ENCODE measurements around the gene STX16. TPM values are rescaled to one million over a fixed set of nuclear protein-coding genes. Genes with fewer than 3 reads are reported as not detected.

STX16 gene
- total and polyA plus RNA-seq, 9 of the 15 experiments (the other 6 are each of a cell fraction or from before 2014, with no cell fraction given) = 4.4 to 43.5 (median 14.7) TPM

- TF ChIP-seq C11orf30 (IDR thresholded peaks at IDR 0.05; ENCODE audit: low read depth) = peak; percentile 99
- no peak for TF ChIP-seq DLX4 (CRISPR knock-in tag; IDR thresholded peaks at IDR 0.05)
- TF ChIP-seq HDAC3 (IDR thresholded peaks at IDR 0.05; ENCODE audit: borderline replicate concordance, partially characterized antibody) = peak; percentile 67
- TF ChIP-seq GTF2A2 (tag; IDR thresholded peaks at IDR 0.05) = peak; percentile 52; the same call in 1 of the 2 replicates
- 0 out of 2 replicates have a peak, but pooled peaks have one; percentile 12 for TF ChIP-seq SMARCA5 (IDR thresholded peaks at IDR 0.05)
- no peak for TF ChIP-seq MAFF (IDR thresholded peaks at IDR 0.05; ENCODE audit: low read length)
- TF ChIP-seq ZNF511 (CRISPR knock-in tag; IDR thresholded peaks at IDR 0.05) = peak; percentile 81; the same call in 1 of the 2 replicates
- TF ChIP-seq ID3 (CRISPR knock-in tag; IDR thresholded peaks at IDR 0.05) = no peak
- peak; percentile 93 for TF ChIP-seq ID3 (tag; IDR thresholded peaks at IDR 0.05)
- peak; percentile 99 for TF ChIP-seq ZEB2 (IDR thresholded peaks at IDR 0.05)
- TF ChIP-seq EHMT2 (IDR thresholded peaks at IDR 0.05) = peak; percentile 60; the same call in 1 of the 2 replicates
- TF ChIP-seq PKNOX1 (IDR thresholded peaks at IDR 0.05) = peak; percentile 84
- TF ChIP-seq ZC3H4 (CRISPR knock-in tag; IDR thresholded peaks at IDR 0.05; ENCODE audit: borderline replicate concordance) = no peak
- TF ChIP-seq CEBPZ (IDR thresholded peaks at IDR 0.05; ENCODE audit: borderline replicate concordance, low read depth, low read length) = peak; percentile 37; the same call in 1 of the 2 replicates
- TF ChIP-seq TARDBP (IDR thresholded peaks at IDR 0.05) = peak; percentile 90; the same call in 1 of the 2 replicates
- TF ChIP-seq HMGN3 (IDR thresholded peaks at IDR 0.05; ENCODE audit: borderline replicate concordance, extremely low read depth, insufficient read length, low read depth, low read length) = peak; percentile 87
- TF ChIP-seq GABPB1 (CRISPR knock-in tag; IDR thresholded peaks at IDR 0.05) = peak; percentile 100
- TF ChIP-seq RFX5 (IDR thresholded peaks at IDR 0.05; ENCODE audit: low read depth, low read length) = no peak
- peak; percentile 92 for TF ChIP-seq ZBTB2 (IDR thresholded peaks at IDR 0.05)
- TF ChIP-seq FOXM1 (IDR thresholded peaks at IDR 0.05; ENCODE audit: low read depth) = 0 out of 2 replicates have a peak, but pooled peaks have one; percentile 14
- 0 out of 2 replicates have a peak, but pooled peaks have one; percentile 85 for TF ChIP-seq FOXM1 (CRISPR knock-in tag; IDR thresholded peaks at IDR 0.05; ENCODE audit: low read depth)
Observed at GRCh38 chr20:58650776-58651558, at the start of gene STX16 (continued).
